ENCODE measurements around the gene TMPRSS13.

GRCh38 chr11:117878314-117878938 is 50.8 kb downstream of the TMPRSS13 start:
- TF ChIP-seq TIGD3 (CRISPR knock-in tag; IDR thresholded peaks at IDR 0.05; ENCODE audit: borderline replicate concordance): no peak
- no peak for TF ChIP-seq NCOA1 (CRISPR knock-in tag; IDR thresholded peaks at IDR 0.05)
- no peak for TF ChIP-seq EZH2 (conservative IDR thresholded peaks at IDR 0.05; ENCODE audit: low read depth, low read length)
- no peak for TF ChIP-seq MTF1 (CRISPR knock-in tag; IDR thresholded peaks at IDR 0.05)
- TF ChIP-seq XBP1 (CRISPR knock-in tag; IDR thresholded peaks at IDR 0.05): no peak
- TF ChIP-seq ZNF547 (CRISPR knock-in tag; IDR thresholded peaks at IDR 0.05): no peak
- no peak for TF ChIP-seq CTCF (CRISPR knock-in tag; IDR thresholded peaks at IDR 0.05)
- no peak for TF ChIP-seq YY1 (IDR thresholded peaks at IDR 0.05; ENCODE audit: insufficient read depth, insufficient replicate concordance, low read depth, low read length)
- no peak for TF ChIP-seq ZNF589 (CRISPR knock-in tag; conservative IDR thresholded peaks at IDR 0.05)
- no peak for TF ChIP-seq TAF1 (CRISPR knock-in tag; IDR thresholded peaks at IDR 0.05)

All from HepG2 (cell line).